HG03469 (cell line): ENCODE measurements around the gene FAM53B.
A peak's percentile ranks its signal among the peaks of the same experiment; 100 is the strongest.

Experiments
- ATAC-seq: cut with Tn5 transposase; IDR thresholded peaks from one replicate; pipeline ENCODE4 v1.9.1; 2021; ENCODE audit warnings: mild to moderate bottlenecking, moderate library complexity, moderate number of reproducible peaks; ENCODE audit not compliant: unreplicated experiment

FAM53B gene

DNA sequence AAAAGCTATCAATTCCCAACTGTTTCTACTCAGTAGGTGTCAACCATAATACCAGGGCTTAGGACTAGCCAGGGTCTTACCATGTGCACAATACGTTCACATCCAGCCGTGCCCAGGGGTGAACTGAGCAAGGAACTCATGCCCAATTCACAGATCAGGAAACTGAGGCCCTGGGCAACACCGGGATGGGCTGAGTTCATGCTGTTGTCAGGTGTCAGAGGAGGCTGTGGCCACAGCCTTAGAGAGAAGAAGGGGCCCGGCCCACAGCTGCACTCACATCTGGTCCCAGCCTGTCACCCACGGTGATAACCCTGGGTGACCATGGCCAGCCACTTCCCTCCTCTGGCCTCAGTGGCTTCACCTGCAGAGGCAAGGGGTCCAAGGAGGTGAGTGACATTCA, 92.0 kb downstream of the FAM53B start:
- ATAC-seq = no peak

DNA sequence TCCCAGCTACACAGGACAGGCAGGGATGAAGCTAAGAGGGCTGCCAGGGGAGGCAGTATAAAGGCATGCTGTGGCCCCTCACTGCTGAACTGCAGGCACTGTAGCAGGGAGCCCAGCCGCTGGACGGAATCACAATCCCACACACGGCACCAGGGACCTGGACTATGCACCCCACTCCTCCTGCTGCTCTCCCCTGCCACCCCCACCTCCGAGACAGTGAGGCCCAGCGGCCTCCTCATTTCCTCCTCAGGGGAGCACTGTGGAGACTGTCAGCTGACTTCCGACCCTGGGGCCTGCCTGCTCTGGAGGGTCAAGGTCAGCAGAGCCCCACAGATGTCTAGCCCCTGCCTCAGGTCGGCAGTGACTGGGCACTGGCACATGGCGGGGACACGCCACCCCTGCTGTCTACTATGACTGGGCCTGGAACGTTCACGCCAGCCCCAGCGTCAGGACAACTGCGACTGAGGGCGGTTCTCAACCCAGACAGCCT, 92.7 kb downstream of the FAM53B start:
- no peak for ATAC-seq

DNA sequence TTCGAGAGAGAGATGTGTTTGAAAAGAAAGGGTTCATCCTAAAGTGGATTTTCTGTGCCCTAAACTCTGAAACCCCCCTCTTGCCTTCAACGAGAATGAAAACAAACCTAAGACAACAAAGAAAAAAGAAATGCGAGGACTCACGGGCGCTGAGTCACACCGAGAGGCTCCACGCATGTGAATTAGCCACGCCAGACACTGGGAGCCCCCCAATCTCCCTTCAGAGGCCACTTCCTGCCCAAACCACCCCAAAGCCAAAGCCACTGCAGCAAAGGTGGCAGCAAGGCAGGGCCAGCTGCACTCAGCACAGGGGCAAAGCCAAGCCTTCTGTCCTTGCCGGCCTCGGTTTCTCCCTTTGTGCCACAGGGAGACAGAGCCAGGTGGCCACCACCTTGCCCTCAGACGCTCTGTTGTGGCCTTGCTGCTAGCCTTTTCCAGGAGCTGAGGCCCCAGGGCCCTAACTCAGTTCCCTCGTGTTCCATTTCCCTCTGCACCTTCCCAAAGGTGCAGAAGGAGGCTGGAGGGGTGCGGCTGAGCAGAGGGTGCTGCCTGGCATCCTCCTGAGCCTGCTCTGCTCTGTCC, 93.3 kb downstream of the FAM53B start:
- ATAC-seq = no peak

DNA sequence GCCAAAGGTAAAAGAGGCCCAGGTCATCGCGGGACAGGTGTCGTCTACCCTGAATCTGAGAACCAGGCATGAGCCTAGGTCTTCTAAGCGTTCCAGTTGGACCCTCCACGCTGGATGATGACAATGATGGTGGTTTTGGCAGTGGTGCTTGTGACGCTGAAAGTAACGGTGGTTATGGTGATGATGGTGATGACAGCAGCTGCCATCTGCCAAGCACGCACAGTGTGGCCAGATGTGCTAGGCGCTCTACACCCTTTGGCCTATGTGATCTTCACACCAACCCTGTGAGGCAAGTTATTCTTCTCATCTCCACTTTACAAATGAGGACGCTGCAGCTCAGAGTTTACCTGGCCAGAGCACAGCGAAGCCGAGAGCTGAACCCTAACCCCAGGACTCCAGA, 93.9 kb downstream of the FAM53B start:
- no peak for ATAC-seq

DNA sequence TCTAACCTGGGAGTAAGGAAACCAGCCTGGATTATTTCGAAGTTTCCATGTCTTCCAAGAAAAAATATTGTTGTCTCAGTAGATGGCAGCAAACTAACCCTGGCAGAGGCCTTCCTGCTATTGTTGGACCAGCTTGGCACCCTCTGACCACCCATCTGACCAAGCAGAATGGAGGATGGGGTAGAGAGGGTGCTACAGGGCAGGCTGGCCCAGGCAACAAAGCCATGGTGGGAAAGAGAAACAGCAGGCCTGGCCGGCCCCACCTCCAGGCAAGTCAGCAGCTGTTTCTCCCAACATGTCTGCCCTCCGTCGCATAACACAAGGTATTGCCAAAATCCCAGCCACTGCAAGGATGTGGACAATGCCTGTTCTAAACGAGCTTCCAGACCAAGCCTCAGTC, 95.0 kb downstream of the FAM53B start:
- ATAC-seq = no peak

DNA sequence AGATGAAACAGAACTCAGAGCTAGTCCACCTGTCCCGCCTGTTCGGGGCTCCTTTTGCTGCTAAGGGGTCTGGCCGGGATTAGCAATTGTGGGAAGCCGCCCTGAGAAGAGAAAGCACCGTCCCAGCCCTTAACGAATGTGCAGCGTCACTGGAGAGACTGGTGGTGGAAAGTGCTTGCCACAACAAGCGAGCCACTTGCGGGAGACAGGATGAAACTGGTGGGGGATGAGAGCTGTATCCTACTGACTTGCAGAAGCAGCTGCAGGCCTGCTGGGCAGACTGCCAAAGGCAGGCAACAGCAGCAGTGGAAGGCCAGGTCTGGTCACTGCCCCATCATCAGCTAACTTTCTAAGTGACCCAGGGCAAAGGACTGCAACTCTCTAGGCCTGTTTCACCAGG, 95.4 kb downstream of the FAM53B start:
- ATAC-seq = no peak

DNA sequence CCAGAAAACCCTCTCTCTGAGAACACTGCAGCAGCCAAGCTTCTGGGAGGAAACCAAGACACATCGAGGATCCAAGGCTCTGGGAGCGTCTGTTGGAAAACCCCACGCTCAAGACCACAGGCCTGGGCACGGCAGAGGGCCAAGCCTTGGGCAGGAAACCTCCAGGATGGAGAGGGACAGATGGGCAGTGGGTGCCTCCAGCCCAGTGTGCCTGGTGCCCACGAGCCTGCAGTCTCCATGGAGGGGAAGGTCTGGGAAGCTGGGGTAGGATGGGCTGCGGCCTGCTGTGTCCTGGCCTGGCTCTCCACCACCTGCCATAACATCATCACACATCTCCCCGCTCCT, 96.1 kb downstream of the FAM53B start:
- no peak for ATAC-seq

DNA sequence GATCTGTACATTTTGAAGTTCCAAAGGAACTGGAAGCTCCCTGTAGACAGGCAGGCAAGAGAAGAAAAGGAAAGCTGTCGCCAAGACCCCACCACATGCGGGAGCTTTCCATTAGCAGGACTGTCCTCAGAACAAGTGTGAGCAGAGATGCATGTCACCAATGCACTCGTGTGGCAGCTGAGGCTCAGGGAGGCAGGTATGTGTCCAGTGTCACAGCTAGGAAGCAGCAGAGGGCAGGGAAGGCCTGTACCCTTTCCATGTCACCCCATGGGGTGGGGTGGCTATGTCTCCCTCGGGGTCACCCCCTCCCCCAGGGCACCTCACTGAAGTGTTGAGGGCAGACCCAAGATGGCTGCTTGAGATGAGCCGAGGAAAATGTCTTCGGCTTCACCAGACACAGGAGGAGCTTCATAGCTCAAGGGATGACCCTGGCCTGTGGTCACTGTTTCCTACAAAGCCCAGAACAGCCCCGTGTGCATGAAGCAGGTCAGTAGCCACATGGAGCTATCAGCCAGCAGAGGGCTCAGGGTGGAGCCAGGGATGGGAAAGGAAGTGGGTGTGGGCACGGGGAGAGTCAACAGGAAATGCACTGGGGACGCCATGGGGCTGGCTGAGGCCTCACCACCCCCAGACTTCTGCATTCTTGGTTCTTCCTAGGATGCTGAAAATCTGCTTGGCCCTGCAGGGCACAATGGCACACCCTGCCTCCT, 96.6 kb downstream of the FAM53B start:
- peak; percentile 40 for ATAC-seq

DNA sequence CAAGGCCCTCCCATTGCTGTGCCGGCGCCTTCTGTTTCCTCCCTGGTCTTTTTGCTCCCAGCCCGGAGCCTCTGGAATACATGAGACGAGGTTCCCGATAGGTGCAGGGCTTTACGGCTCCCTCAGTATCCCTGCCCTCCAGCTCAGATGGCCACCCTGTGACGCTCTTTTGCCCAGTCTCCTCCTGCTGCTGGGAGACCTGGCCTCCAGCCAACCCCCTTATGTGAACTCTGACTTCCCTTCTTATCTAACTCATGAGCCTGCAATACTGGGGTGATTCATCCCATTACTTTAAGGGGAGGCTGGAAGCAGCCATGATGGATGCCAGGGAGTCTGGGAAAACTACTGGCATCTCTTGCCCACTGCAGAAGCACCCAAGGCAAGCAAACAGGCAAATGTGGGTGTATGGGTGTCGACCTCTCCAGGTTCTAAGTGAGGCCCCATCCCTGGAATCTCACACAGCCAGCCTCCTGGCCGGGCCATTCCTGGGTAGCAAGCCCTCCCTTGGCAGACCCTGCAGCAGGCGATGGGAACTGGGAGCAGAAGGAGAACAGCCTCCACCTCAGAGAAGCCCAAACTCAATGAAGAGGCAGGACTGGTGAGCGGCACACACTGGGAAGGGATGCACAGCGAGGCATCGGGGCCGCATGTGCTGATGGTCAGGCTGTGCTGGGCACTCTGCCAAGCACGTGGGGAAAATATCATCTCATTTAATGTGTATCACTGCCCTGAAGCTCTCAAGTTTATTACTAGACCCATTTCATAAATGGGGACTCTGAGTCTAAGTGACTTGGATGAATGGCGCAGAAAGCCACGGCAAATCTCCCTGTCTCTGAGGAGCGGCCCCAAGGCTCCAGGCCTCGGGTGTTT, 97.5 kb downstream of the FAM53B start:
- no peak for ATAC-seq

DNA sequence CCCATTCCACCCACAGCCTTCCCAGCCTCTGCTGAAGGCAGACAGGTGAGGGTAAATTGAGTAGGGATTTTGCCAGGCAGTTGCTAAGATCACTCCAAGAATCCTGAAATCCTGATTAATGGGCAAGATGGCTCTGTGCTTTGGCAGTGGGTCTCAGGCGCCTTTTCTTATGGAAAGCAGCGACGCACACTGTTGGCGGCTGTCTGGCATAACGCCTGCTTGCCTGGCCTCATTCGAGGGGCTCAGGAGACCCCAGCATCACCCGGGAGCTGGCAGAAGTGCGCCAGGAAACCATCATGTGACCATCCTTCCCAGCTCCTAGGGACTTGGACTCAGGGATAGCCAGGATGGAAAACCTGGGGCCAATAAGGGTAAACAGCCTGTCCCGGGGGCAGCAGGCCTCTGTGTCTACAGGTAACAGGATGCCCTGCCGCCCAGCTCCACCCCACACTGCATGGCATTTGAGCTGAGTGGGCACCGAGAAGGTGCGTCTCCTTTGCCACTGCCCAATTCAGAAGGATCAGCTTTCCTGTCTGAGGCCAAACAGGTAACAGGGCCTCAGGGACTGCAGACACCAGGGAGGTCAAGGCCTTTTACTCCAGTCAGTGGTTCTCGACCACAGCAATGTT, 98.6 kb downstream of the FAM53B start:
- no peak for ATAC-seq

DNA sequence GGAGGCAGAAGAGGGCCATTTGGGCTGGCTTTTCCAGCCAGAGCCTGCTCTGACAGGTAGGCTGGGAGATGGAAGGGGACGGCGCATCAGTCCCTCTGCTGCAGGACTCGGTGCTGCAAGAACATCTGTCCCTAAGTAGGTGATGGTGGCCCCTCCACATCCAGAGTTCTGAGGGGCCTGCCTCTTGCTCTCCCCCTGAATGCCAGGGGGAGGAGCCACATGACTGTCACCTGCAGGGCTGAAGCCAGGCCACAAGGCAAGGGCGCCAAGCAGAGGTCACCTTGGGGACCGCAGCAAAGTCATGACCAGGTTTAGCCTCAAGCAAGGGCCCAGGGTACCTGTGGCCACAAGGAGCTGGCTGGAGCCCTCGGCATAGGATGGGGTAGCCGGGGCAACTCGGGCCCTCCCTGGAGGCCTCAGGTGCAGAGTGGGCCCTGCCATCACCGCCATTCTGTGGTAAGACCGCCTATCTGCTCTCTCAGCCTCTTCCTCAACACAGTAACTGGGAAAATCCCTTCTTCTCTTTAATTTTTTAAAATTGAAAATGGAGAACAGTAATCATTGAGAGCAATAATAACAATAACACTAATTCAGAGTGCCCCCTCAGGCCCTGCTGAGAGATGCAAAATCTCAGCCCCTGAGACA, 99.3 kb downstream of the FAM53B start:
- ATAC-seq = no peak

DNA sequence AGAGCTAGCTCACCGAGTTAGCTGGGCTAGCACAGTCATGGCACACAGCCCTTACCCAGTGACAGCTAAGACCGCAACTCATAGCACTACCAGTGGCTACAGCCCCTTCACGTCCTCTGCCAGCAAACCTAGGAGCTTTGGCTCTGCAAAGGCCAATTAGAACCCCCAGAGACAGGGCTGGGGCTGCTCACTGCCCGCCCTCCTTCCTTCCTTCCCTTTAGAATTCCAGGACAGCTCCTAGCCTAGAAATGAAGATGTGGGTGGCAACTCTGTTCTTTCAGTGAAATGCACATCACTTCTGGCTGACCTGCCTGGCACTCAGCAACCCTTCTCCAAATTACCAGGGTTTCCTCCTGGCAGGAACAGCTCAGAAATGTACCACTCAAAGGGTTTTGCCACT, 99.9 kb downstream of the FAM53B start:
- ATAC-seq = no peak

DNA sequence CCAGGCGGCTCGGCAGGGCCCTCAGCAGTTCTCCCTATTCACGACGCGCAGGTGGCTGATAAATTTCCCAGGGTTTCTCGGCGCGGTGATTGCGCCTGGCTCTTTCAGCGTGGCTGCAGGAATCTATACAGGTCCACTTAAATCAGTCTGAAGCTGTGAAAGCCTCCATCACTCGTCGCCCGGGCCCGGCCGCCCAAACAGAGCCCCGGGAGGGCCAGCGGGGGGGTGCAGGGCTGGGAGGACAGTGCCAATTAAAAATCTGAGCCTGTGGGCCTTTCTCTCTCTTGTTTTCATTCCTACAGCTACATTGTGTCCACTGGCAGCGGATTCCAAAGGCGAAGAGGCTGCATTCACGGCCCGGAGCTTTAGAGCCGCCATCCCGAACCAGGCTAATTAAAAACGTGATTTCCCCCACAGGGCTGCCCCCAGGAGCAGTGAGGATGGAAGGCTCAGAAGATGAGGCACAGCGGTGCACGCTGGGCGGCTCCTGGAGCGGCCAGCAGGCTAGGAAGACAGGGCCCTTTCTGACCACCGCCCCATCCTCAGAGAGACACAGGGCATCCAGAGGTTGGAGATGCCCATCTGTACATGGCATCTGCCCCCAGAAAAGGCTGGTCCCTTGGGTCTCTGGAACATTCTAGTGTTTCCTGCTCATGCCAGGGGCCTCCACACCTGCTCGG, 100.7 kb downstream of the FAM53B start:
- ATAC-seq = no peak

DNA sequence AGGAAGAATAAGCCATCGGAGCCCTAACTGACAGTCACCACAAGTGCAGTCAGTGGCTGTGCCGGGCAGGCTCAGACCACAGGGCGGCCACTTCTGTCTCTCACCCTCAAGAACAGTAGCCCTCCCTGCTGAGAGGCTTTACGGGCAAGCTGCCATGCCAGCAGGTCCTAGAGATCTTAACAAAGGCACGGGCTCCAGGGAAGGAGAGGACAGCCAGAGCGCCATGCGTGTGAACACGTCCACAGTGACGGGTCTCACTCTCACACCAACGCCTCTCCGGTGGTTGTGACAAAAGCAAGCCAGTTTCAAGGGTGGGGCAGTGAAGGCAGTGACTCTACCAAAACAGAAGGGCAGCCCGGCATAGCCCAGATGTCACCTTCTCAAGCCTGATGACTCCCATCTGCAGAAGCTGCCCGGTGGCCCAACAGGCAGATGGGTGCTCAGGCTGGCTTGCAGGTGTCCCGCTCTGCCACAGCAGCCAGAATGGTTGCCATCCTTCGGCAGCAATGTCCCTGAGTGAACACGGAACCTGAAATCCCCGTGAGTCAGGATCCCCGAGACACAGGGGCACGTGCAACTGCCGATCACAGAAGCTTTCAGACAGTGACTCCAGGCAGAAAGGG, 102.0 kb downstream of the FAM53B start:
- no peak for ATAC-seq

DNA sequence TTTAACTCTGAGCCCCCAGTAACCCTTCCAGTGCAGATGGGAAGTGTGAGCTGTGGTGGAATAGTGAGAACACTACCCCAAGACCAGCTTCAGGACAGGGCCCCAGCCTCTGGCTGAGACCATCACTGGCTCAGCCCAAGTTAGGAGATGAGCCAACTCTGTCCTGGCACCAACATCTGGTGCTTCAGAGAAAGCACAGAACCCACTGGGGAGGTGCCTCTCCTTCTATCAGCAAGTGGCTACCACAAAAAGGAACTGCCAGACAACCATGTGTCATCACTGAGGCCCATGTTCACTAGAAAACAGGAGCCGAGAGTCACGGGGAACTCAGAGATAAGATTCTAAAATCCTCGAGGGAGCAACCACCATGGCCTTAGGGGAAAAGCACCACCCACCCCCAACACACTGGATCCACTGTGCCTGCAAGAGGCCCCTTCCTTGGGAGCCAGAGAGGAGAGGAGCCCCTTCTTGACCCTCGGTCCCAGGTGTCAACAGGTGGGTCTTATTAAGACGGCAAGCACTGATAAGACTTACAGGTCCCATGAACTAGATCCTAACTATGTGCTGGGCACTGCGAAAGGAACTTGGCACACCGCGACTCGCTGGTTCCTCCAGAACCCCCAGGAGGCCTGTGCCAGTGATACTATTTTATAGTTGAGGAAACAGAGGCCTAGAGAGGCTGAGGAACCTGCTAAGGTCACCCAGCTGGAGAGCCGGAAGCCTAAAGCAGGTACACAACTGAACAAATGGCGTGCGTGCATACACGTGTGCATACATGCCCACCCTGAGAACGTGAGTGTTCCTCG, 102.7 kb downstream of the FAM53B start:
- ATAC-seq = peak; percentile 30

DNA sequence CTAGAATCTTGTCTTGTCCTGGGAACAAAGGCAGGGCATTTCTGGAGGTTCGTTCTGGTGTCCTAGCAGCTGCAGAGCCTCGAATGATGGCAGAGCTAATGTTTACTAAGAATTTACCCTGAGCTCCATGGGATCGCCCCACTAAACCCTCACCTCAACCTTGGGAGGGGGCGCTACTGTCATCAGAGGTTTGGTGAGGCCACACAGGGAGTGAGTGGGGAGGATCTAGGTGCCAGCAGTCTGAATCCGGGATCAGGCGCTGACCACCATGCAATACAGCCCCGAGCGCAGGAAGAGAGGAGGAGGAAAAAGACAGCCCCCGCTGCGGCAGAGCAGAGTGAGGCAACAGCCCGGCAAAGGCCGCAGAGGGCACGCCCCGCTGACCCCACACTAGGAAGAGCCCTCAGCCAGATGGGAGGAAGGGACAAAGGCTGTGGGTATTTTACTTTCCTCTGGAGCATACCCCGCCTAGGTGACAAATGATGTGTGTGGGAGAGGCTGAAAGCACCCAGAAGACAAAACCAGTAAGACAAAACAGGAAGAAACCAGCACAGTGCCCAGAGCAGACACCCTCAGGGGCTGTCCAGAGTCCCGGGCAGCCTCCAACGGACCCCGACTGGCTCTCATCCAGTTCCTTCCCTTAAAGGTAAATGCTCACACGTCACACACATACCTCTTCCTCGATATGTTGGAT, 103.5 kb downstream of the FAM53B start:
- ATAC-seq = peak; percentile 42

DNA sequence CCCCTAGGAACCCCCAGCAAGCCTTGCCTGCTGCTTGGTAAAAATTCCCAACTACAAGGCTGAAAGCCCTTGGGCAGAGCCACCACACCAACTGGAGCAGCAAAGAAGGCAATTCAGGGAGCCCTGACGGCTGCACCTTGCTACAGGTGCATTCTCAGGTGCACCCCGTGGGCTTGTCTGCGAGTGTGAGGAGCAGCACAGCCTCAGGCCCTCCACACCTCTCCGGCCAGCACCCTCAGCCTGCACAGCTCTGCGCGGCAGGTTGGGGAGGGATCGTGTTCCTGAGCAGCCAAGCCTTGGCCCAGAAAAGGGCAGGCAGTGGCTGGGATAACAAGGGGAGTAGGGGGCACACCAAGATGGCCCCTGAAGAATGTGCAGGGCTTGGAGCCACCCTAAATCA, 104.1 kb downstream of the FAM53B start:
- no peak for ATAC-seq

DNA sequence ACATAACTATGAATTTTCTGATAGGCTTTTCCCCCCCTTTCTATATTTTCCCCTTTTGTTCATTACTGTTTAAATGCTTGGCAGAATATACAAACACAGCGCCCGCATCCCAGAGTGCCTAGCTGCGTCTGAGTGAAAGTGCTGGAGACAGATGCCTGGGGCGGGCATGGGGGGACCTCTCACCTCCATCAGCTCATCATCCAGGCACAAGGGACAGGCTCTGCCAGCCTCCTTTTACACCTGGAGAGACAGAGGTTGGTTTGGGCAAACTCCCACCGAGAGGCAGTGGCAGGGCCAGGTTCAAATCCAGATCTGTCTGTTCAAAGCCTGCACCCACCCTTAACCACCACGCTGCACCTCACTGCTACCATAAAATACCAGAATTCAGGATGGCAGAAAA, 104.5 kb downstream of the FAM53B start:
- no peak for ATAC-seq

DNA sequence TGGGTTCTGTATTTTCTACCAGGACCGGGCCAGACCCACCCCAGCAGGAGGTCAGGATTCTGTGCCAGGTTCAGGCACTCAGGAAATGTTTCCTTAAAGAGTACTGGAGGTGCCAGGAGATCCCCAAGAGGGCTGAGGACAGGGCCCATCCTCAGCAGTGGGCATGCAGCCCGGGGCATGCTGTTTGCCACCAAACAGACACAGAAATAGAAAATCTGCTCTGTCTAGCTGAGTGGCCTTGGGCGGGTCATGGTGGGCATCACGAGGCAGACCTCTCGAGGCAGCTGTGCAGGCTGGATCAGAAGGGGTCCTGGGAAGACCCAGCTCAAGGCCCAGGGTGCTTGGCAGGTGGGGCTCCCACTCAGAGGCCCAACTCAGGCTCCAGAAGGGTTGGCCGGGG, 105.0 kb downstream of the FAM53B start:
- ATAC-seq = no peak
